HG02840 (cell line): ENCODE measurements around the gene FRMD4A.

Source experiments
- ATAC-seq: cut with Tn5 transposase; IDR thresholded peaks from one replicate; pipeline ENCODE4 v1.9.1; 2021; ENCODE audit warnings: mild to moderate bottlenecking, moderate library complexity, moderate number of reproducible peaks; ENCODE audit not compliant: unreplicated experiment, low FRiP score

The FRMD4A gene

DNA sequence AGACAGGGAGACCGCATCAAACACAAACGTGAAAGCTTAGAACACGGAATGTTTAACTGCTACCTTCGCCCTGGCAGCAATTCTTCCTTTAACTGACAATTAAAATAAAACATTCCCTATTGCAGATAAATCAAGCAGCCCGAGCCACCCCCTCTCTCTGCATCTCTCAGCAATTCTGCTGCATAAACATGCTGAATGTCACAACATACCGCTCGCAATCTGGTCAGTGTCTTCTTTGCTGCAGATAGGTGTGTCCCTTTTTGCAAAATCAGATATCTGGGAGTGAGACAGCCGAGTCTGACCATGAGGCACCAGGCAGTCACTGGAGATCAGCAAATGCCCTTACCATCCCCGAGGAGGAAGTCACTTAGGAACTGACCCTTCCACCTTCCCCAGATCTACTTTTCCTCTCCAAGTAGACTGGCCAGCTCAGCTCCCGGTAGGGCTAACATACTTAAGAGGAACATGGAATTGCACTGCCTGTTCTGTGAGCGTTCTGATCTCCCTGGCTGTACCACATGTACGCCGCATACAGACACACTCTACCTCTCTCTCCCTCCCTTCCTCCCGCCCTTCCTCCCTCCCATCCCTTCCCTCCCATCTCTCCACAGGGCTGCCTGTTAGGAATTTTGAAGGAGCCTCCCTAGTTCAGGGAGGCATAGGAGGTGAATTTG lies at the start of gene FRMD4A:
Gene FRMD4A, minus strand, starts transcription at position 537 of the 674 bp plus-strand sequence.
- ATAC-seq = no peak

DNA sequence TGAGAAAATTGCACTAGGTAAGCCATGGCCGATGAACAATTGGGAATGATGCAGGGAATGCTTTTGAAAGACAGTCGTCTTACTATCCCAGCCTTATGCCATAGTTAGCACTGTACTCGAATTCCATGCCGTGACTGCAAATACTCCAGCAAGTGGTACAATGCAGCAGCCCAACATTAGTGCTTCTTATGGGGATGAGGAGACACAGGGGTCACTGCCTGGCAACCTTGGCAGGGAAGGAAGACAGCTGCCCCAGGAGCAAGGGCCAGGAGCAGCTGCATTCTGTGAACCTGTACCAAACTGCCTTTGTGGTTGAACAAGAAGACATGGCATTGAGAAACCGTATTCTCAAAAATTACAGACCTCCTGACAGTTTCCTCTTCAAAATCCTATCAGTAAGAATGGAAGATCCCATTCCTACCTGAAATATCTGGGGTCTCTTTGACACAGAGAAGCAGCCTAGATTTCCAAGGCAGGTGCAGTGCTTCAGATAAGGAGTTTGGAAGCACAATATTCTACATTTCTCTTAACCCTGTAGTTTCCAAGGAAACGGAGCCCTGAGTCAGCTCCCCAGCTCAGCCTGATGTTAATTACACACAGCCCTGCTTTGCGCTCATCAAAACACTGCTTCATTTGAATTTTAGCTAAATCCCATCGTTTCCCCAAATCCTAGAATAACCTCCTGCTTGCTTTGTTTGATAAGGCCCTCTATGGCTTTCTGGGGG lies 49.0 kb upstream of the FRMD4A start:
- no peak for ATAC-seq

DNA sequence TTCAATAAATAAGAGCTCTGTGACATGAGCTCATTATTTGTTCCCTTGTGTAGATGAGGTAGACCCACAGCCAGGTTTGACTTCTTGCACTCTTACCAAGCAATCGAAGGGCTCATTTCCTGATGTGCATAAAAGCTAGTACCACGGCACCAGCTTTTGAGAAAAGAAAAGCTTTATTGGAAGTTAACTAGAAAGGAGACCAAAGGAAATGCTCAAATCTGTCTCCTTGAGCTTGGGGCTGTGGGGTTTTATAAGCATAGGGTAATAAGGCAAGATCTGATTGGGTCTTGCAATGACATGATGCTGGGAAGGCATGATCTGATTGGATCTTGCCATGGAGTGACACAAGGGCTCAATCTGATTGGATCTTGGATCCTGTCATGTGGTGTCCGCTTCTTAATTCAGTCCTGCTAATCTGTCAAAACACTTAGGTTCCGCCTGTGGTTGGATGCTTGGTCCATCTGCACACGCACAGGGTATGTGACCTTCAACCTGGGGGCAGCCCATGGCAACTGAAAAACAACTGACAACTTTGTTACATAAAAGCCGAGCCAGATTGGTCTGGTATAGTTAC lies 47.8 kb upstream of the FRMD4A start:
- ATAC-seq = no peak

DNA sequence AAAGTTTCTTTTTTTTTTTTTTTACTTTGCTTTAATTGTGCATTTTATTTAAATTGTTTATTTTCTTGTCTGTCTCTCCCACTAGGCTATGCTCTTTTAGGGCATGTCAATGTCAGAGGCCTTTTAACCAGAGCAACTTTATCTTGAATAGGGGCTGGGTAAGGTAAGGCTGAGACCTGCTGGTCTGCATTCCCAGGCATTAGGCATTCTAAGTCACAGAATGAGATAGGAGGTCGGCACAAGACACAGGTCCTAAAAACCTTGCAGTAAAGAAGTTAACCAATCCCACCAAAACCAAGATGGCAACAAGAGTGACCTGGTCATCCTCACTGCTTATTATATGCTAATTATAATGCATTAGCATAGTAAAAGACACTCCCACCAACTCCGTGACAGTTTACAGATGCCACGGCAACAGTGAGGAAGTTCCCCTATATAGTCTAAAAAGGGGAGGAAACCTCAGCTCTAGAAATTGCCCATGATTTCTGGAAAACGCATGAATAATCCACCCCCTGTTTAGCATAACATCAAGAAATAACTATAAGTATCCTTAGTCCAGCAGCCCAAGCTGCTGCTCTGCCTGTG lies 47.0 kb upstream of the FRMD4A start:
- no peak for ATAC-seq

DNA sequence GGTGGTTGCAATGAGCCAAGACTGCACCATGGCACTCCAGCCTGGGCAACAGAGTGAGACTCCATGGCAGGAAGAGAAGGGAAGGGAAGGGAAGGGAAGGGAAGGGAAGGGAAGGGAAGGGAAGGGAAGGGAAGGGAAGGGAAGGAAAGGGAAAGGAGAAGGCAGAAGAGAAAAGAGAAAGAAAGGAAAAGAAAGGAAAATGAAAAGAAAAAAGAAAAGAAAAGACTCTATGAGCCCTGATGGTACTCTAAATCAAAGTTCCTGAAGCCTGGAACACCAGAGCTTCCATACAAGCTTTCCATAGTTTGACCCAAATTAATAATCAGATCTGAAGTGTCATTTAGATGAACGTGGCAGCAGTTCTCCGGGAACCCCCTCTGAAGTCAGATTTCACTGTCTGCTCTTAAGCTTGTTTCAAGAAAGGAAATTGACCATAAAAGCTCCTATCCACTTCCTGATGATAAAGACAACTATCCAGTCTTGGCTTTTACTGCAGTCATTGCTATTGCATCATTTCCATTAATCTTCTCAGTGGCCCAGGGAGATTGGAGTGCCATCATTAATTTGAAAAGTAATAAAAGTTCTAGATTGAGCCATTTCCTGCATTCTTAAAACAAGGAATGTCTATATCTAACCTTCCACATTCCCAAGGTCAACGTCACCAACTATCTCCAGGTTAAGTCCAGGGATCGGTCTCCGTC lies 44.2 kb upstream of the FRMD4A start:
- no peak for ATAC-seq

DNA sequence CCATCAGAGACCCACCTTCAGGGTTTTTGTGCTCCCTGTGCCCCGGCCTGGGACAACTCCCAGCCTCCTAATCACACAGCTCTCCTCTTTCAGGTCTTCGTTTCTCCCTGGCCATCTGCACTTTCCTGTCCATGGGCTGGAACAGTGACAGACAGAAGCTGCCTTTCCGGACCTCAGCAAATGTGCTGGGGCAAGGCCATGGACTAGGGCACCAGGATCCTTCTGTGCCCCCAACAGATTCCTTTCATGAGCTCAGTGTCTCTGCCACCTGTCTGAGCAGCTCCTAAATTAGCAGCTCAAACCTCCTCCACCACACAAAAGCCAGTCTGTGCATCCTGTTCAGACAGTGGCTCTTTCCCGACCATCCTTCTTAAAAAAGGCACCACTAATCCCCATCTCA lies 41.9 kb upstream of the FRMD4A start:
- ATAC-seq = no peak

DNA sequence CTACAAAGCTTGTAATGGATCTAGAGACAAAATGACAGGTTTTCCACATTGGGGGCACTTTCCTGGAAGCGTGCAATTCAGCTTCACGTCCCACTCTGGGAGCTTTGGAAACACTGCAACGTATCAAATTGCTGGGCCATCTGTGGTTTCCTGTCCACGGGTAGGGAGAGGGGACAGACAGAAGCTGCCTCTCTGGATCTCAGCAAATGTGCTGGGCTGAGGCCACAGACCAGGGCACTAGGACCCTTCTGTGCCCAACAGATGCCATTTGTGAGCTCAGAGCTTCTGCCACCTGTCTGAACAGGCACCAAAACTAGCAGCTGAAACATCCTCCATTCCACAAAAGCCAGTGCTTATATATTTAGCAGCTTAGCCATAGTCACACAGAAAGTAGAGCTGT lies 40.9 kb upstream of the FRMD4A start:
- no peak for ATAC-seq

DNA sequence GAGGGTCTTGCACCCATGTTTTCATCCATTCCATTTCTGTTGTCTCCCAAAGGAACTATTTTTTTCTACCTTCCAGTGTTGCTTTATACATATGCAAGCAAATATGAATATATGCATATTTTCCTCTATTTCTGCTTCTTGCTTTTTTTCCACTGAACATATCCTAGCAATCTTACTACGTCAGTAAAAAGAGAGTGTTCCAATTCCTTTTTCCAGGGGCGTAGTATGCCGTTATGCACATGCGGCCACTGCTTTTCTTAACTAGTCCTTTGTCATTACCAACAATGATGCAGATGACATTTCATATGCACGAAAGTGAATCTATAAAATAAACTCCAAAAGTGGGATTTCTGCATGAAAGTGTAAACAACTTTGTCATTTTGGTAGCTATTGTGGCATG lies 40.2 kb upstream of the FRMD4A start:
- no peak for ATAC-seq

DNA sequence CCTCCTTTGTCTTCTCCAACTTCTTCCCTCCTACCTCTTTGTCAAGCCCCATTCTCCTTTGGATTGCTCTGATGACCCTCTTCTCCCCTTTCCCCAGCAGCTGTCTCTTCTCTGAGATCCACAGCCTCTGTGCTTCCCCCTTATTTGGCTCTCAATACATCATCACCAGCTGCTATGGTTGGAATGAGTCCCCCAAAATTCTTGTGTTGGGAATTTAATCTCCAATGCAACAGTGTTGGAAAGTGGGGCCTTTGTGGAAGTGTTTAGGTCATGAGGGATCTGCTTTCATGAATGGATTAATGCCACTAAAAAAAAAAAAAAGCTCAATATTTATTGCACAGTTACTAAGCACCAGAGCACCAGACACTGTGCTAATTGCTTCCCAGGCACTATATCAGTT lies 39.2 kb upstream of the FRMD4A start:
- no peak for ATAC-seq

DNA sequence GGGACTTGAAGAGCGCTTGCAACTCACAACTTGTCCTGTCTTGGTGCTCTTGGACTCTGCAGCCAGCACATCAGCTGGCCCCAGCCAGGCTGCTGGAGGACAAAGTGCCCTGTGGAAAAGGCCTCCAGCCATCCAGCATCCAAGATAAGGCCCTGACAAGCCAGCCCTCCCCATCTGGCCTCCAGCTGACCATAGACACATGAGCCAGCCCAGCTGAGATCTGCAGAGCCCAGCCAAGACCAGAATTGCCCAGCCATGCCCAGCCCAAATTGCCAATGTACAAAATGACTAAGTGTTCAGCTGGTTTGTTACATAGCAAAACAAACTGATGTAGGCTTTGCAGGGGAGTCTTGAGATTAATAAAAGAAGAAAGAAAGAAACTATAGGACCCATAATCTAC lies 36.0 kb upstream of the FRMD4A start:
- no peak for ATAC-seq

DNA sequence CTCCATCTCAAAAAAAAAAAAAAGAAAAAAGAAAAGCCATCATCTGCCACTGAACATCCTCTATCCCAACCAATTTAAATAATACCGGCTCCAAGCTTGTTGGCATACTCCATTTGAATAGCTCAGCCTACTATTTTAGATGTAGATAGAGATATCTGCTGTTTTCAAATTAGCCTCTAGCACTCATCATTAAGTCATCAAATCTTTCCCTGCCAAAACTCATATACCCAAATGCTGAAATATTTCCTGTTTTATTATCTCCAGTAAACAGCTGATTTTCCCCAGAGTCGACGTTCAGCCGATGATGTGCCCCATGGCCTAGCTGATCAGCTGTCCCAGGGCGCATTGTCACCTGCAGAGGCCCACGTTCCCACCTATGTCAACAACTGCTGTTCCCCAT lies 34.5 kb upstream of the FRMD4A start:
- no peak for ATAC-seq

DNA sequence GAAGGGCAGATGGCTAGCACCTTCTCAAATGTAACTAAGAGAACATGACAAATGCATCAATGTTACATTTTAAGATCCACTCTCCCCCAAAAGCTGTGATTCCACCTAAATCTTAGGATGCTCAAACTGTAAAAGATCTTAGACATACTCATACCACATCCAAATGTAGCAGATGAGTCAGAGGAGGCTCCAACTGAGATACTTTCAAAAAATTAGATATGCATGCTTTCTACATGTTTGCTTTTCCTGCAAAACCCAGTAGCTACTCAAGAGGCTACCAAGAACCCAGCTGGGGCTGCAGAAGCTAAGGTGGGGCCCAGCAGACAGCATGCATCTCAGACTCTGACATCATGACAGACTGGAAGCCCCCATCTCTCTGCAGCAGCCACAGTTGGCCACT lies 31.4 kb upstream of the FRMD4A start:
- no peak for ATAC-seq

DNA sequence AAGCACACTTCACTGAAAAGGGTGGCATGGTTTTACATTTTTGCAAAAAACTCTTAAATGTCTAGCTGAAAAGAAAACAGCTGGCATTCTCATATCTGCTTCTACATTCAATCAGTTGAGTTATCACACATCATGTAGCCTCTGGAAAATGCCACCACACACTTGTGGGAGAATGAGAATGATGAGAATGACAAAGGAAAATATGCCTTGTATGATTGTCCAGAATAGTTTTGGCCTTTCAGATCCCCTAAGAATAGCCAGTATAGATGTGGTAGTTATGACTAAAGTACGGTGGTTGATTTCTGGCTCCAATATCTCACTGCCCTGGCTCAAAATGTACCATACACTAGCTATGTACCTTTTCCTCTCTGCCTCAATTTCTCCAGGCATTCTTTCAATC lies 30.2 kb upstream of the FRMD4A start:
- ATAC-seq = no peak

DNA sequence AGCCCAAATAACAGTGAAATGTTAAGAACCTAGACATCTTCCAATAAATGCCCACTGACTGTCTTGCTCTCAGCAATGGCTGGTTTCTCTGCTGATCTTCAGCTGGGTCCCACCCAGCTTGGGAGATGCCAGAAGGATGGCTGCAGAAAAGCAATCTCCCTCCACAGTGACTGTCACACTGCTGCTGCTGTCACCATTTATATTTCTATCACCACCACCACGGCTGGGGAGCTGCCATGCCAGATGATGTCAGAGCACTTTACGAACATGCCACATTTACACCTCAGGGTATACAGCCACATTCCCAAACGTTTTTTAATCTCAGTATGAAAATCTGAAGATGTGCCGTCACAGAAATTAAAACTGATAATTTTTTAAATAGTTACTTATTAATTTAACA lies 29.8 kb upstream of the FRMD4A start:
- ATAC-seq = no peak

DNA sequence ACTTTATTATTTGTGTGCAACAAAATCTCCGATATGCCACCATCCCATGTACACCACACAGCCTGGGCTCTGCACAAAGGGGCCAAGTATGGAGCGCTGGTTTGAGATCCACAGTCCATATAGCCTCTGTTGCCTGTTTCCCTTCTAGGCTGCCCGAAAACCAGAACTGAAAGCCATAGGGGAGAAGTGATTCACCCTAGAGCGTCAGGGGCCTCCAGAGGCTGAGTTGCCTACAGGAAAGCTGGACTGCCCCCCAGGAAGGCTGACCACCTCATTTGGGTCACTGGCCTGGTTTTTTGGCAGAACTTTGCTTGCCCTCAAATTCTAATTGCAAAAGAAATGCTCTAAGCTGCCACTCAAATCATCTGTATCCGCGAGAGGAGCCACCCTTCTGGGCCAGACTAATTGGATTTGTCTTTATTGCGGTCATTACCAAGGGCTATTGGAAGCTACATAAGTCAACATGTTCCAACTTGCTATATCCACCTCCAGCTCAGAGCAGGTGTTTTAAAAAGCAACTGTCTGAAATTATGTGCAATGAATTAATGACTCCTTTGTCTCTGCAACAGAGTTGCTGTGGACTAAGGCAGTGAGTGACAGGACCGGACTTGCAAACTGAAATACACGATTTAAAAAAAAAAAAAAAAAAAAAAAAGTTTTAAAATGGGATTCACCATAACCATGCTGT lies 28.3 kb upstream of the FRMD4A start:
- ATAC-seq = no peak

DNA sequence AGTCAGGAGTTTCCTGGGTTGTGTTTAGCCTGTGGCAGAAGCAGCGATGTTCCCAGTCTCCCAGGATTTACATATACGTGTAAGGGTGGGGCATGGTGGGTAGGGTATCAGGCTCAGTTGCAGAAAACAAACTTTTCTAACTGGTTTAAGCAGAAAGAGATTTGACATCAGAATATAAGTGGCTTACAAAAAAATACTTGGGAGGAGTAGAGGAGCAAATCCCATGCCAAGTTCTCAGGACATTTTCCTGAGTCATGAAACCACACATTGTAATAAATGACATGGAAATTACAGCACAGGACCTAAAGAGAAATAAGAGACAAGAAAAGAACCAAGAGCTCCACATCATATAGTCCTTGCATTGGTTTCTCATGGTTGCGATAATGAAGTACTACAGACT lies 26.2 kb upstream of the FRMD4A start:
- ATAC-seq = no peak

DNA sequence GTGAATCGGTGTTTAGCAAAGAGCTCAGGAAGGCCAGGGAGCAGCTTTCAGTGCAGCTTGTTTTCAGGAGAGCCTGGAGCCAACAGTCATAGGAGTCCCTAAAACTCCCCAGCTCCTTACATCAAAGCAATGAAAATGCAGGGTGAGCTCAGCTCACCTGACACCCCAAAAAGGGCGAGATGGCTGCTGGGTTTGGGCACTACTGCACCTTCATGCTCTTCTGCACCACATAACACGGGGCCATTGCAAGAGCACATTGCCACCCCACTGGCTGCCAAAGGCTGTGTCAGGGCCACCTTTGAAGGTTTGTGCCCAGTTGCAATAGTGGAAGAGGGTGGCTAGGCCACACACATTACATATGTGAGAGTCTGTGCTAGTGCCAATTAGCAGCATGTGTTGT lies 25.0 kb upstream of the FRMD4A start:
- ATAC-seq = no peak

DNA sequence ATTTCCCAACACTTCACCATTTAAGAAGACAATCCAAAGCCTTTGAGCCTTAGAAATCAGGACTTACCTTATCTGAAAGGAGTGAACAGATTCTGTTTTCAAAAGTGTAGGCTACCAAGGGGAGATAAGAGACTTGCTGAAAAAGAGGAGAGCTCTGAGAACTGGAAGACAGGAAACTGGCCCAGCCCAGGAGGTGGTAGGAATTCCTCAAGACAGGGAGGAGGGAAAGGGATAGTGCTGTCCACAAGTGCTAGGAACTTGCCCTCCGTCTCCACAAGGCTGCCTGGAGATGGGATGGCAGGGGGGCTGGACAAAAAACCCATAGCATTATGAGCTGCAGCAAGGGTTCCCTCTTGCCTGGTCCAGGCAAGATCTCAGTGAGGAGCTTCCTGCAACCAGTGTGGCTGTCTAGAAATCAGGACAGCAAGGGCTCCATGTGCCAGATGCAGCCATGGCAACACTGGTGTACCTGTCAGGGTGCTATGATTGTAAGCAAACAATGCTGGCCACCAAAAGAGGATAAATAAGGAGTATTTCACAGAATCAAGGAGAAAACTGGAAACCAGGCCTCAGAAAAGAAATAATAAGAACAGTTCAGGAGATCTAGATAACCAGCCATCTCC lies 22.7 kb upstream of the FRMD4A start:
- ATAC-seq = no peak

DNA sequence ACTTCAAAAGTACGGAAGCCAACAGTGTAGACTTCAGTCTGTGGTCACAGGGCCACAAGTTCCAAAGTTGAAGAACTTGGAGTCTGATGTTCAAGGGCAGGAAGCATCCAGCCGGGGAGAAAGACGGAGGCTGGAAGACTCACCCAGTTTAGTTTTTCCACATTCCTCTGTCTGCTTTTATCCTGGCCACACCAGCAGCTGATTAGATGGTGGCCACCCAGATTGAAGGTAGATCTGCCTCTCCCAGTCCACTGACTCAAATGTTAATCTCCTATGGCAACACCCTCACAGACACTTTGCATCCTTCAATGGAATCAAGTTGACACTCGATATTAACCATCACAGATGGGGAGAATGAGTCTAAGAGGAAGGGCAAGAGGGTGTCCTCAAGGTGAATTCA lies 19.3 kb upstream of the FRMD4A start:
- ATAC-seq = no peak

DNA sequence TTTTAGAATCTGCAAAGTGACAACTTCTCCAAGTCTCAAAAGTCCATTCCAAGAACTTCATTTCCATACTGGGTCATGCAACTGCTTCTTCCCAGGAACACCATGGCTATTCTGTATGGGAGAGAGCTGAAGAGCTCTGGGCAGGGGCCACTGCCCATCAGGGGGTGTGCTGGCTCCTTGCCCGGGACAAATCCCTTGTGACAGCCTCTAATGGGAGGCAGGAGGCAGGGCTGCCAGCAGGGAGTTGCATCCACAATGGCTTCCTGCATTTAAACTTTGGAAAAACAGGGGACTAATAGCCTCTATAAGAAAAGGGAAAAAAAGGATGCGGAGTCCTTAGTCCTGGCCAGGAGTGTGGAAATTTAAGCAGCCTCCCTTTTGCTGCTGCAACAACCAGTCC lies 18.4 kb upstream of the FRMD4A start:
- ATAC-seq = no peak
